OCI-LY3 (cell line): ENCODE results near the gene DEDD2.

Experiments
- CTCF ChIP-seq: fragments of 200-600, 300-600 bp; sonication (generic); IDR thresholded peaks from 2 replicates; pipeline ENCODE4 v1.5.1; 2014; ENCODE audit warnings: antibody characterized with exemption, low read length, low read depth
- EZH2phosphoT487 ChIP-seq: fragments of 200-600 bp; shearing (Covaris generic); IDR thresholded peaks from 2 replicates; pipeline ENCODE4 v1.6.1; 2018; ENCODE audit warnings: antibody characterized with exemption, mixed run types, low read depth

- no peak for TF ChIP-seq CTCF
- no peak for TF ChIP-seq EZH2phosphoT487
Observed at GRCh38 chr19:42249149-42249750, 31.8 kb upstream of the DEDD2 start.
